GM21390 (cell line): ENCODE results near the gene METAP1.
A peak's percentile ranks its signal among the peaks of the same experiment; 100 is the strongest.
"Not testable (repeated sequence)": the region's sequence is repeated elsewhere in the genome, so short reads cannot be mapped to it uniquely, and the experiment has no call there.

Experiments used
- ATAC-seq: cut with Tn5 transposase; IDR thresholded peaks from one replicate; pipeline ENCODE4 v1.9.1; 2021; ENCODE audit not compliant: unreplicated experiment

METAP1 gene

DNA sequence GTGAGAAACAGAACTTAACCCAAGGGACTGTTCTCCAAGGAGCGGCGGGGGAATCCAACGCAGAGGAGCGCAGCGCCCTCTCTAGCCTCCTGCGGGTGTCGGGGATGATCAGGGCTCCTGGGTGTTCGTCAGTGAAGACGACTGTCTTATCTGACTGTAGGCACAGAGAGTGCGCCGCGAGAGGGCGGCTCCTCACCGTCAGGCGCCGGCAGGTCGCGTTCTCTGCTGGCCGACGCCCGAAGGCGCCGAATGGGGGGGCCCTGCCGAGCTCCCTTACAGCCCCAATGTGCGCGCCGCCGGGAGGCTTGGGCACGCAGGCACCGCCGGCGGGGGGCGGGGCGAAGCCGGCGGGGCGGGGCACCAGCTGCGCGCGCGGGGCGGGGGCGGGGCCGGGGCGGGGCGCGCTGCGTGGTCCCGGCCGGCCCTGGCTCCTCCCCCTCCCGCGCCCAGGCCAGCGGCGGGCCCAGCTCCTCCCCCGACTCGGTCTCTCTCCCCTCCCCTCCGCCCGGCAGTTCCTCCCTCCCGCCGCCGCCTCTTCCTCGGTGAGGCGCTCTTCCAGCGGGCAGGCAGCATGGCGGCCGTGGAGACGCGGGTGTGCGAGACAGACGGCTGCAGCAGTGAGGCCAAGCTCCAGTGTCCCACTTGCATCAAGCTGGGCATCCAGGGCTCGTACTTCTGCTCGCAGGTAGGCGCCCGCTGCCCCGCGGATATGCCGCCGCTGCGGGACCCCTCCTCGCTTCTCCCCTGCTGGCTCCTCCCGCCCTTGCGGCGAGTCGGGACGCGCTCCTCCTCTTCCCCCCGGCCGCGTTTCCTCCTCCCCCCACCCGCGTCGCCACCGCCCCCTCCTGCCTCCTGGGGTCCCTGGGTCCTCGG lies at the start of gene METAP1:
Gene METAP1, plus strand, starts transcription at position 539 of the 873 bp plus-strand sequence. Its CDS starts 33 bp downstream, at position 572.
- peak; percentile 92 for ATAC-seq

DNA sequence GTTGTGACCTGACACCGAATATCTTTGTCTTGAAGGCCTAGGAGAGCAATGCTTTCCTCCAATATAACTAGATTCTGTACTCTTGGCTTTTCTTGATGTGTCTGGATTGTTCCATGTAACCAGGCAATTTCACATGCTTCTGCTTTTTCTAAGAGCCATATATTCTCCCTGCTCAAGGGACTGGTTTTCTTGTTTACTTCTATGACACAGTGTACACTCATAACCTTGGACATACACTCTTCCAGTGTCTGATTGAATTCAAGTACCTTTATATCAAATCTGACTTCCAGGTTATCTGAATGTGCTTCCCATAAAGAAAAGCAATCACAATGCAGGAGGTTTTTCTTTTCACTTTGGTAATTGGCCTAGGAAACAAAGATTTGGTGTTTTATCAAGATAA lies 49.2 kb upstream of the METAP1 start:
- no peak for ATAC-seq

DNA sequence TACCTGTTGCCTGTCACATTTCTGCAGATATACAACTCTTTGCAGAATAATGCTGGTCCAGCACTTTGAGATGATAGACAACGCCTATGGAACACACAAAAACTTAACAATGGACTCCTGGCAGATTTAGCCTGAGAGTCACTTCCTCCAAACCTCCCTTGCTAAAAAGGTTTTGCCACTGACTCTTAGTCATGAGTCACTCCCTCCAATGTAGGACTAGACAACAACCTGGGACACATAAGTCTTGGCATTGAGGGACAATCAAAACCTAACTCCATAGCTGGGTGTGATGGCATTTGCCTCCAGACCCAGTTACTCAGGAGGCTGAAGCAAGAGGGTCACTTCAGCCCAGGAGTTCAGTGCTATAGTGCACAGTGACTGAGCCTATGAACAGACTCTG lies 44.6 kb upstream of the METAP1 start:
- ATAC-seq = no peak

DNA sequence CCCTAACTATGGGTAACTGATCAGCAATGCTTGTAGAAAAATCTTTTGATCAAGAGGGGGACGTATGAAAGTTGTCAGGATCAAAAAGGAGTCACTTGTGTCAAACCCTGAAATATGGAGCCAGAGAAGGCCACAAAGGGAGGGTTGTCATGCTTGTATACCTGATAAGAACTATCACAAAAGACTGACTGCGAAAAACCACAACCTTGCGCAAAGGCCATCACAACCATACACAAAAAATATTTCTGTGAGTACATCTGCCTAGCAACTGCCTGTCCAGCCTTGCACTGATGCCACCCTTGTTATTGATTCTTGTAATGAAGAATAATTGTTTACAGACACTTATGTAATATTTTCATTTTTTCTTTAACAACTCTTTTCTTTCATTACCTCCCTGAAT lies 43.8 kb upstream of the METAP1 start:
- ATAC-seq = no peak

DNA sequence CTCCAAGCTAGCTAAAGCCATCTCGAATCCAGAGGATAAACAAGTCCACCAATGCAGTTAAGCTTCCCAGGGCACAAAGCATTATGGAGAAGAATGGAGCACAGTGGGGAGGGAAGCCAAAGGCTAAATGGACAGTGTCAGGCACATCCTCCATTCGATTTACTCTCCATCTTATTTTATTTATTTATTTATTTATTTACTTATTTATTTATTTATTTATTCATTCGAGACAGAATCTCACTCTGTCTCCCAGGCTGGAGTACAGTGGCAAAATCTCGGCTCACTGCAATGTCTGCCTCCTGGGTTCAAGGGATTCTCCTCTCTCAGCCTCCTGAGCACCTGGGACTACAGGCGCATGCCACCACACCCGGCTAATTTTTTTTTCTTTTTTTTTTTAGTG lies 40.3 kb upstream of the METAP1 start:
- ATAC-seq = no peak

DNA sequence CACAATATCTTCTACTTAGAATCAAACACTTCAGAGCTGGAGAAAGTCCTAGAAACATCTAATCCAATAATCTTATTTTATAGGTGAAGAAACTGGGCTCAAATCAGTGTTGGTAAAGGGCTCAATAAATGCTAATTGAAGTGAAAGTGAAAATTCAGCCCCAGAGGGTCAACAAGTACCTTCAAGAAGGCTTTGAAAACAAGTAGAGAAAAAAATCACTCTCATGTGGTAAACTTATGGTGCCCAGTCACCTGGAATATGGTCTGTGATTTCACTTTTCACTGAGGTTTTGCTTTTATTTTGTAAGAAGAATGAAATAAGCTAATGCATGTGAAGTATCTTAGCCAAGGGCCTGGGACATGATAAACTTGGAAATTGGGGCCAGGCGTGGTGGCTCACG lies 37.5 kb upstream of the METAP1 start:
- peak; percentile 49 for ATAC-seq

DNA sequence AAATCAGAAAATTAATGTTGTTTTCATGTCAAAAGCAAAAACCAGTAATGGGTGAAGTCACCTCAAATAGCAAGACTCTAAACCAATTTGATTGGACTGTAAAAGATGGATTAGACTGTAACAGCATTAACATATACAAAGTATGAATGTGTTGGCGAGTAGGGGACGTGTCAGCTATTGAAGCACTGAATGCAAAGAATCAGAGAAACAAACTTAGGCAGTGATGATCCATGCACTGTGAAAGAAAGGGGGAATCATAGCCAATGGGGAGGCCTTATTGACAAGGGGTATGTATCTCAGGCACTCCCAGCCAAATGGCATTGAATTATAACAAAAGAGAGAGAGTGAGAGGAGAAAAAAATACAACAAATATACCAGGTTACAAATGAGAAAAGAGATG lies 36.1 kb upstream of the METAP1 start:
- ATAC-seq = no peak

DNA sequence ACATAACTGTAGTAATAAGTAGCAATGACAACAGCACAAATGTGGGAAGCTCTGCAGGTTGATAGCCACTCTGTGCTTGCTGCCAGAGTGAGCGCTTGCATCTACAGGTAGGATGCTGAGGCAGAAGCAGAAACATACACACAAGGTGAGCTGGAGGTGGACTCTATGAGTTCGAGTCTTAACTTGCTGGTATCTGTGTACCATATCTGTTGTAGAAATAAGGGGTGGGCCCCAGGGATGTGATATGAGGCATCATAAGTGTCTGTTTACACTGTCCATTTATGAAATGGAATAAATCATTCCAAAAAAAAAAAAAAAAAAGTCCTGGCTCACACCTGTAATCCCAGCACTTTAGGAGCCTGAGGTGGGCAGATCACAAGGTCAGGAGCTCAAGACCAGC lies 33.8 kb upstream of the METAP1 start:
- no peak for ATAC-seq

DNA sequence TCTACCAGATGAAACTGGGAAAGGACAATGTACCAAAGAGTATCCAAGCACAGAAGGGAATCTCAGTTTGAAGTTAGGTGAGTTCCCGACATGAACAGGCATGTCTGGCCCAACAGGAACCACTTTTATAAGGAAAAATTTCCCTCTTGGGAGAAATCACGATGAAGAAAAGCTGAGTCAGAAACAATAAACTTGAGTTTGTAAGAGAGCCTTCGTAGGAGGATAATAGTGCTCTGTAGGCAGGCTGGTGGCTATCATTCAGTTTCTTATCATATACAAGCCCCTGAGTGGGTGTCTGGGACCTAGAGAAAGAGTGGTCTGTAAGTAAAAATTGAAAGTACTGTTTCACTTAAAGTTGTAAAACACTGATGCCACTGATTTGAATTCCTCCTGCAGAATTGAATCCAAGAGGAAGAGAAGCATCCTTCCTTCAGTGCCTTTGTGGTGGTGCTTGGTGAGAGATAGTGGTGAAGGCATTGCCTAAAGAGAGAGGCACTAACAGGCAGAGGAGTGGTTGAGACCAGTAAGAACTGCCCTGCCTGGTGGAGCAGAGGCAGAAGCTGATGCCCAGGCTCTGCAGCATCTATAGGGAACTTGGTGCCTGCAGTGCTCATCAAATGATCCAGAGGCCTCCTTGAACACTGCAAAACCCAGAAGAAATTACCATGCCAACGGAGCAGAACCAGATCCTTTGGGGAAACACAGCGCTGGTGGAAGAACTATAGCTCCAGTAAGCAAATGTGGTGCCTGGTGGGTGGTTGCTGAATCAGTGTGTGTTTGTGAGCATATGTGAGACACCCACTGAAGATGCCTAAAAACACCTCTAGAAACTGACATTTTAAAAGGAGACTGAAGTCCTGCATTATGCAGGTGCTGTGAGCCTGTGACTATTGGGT lies 31.7 kb upstream of the METAP1 start:
- ATAC-seq = no peak

DNA sequence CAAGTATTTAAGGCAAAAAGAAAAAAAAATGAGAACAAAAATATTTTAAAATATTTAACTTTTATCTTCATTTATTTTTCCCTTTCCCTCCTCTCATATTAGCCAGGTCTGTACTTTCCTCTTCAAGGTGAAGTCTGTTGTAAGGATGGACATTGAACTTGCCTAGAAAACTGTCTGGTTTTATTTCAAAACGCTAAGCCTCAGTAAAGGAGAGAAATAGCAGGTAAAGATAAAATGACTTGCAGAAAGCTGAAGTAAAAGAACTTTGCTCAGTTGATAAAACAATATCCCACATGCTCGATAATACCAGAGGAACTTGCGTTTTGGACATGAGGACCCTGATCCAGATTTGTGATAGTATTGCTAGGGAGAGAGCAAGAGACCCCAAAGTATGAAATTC lies 28.6 kb upstream of the METAP1 start:
- ATAC-seq = no peak

DNA sequence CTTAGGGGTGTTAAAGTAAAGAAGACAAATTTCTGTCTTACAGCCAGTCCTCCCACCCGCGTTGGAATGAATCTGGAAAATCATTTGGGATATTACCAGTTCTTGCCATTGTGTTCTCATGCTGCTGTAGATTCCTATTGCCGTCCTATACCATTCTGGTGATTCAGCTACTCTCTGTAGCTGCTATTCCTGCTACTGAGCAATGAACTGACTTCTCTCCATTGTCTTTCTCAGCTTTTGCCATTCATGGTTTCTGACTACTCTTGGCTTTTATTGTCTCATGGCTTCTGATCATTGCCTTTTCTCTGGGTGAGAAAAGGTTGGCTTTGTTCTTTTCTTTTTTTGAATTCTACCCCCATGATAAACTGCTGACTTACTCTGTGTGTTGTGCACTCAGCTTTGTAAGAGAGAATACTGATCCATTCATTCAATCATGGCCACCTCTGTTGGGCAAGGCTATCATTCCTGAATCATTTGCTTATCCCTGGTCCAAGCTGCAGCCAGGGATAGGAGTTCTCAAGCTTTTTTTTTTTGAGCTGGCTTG lies 27.7 kb upstream of the METAP1 start:
- no peak for ATAC-seq

DNA sequence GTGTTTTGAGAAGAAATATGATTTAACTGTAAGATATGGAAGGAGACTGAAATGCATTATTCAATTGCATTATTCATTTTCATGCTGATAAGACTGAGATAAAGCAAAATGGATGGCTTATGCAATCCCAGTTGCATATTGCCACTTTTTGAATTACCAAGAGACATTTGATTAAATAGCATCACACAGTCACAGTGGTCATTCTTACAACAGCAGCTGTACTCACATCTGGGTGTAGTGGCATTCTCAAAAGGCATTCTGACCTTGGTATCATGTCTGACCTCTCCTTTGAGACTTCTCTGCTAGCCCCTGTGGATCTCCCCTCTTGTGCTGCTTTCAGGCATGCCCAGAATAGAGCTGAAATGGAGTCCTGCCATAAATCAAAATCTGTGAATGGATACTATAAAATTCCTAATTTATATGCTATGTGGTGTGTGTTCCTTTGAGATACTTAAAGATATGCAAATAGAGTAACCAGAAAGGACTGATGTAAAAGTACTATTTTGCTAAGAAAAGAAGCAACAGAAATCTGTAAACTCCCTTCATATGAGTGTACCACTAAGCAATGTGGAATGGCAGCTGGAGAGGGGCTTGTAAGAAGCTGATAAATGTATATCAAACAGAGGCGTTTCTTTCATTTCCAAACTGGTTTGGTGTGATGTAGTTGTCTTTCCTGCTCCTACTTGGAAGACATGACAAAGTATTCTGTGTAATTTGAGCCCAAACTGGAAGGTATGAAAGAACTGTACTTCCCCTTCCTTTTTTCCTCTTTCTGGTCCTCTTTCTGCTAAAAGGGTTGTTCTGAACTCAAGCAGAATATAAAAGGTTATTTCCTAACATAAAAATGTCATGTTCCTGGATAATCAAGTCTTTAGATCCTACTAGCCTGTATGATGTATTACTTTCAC lies 25.4 kb upstream of the METAP1 start:
- no peak for ATAC-seq

DNA sequence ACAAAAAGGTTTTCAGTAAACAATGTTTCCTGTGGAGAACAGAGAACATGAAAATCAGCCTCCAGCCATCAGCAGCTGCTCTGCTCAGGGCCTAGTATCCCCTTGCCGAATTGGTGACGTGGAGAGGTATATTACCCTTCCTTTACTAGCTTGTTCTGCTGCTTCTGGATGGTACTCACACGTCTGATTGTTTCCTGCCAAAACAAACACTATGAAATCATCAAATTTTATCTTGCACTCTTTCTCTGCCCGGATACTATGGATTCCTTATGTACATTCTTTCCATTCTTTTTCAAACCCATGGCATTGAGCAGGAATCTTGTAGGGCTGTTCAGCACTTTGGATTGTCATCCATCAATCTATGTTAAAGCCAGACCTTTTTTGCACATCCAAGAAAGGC lies 18.8 kb upstream of the METAP1 start:
- no peak for ATAC-seq

DNA sequence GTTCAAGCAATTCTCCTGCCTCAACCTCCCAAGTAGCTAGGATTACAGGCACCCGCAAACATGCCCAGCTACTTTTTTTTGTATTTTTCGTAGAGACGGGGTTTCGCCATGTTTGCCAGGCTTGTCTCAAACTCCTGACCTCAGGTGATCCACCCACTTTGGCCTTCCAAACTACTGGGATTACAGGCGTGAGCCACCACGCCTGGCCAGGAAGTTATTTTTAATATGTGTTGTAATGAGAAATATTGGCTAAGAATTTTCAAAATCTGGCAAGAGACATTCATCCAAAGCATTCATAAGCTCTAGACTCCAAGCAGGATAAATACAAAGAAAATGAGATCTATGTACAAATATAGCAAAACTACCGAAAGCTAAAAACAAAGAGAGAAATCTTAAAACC lies 18.0 kb upstream of the METAP1 start:
- no peak for ATAC-seq

DNA sequence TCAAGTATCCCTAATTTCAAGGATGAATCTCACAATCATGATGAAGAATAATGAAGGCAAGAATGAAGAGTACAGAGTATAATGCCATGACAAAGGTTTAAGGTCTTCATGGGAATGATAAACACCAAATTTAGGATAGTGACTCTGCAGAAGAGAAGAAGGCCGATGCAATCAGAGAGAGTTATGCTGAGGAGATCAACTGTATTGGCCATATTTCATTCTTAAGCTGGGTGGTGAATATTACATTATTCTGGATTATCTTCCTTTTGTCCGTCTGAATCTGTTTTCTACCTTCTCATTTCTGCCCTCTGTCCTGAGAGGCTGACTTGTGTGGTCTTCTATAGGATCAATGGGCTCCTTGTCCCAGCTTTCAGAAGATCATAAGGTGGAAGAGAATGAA lies 7.8 kb upstream of the METAP1 start:
- ATAC-seq = no peak

DNA sequence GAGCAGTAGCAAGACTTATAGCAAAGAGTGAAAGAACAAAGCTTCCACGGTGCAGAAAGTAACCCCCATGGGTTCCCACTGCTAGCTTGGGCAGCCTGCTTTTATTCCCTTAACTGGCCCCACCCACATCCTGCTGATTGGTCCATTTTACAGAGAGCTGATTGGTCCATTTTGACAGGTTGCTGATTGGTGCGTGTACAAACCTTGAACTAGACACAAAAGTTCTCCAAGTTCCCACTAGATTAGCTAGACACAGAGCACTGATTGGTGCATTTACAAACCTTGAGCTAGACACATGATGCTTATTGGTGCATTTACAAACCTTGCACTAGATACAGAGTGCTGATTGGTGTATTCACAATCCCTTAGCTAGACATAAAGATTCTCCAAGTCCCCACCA lies 2.7 kb upstream of the METAP1 start:
- not testable (repeated sequence) for ATAC-seq

DNA sequence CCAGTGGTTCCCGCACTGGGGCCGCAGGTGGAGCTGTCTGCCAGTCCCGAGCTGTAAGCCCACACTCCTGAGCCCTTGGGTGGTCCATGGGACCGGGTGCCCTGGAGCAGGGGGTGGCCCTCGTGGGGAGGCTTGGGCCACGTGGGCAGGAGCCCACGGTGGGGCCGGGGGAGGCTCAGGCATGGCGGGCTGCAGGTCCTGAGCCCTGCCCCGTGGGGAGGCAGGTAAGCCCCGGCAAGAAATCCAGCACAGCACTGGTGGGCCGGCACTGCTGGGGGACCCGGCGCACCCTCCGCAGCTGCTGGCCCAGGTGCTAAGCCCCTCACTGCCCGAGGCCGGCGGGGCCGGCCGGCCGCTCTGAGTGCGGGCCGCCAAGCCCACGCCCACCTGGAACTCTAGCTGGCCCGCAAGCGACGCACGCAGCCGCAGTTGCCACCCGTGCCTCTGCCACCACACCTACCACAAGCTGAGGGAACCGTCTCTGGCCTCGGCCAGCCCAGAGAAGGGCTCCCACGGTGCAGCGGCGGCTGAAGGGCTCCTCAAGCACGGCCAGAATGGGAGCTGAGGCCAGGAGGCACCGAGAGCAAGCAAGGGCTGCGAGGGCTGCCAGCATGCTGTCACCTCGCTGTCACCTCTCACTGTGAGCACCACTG lies 2.0 kb upstream of the METAP1 start:
- ATAC-seq = no peak

DNA sequence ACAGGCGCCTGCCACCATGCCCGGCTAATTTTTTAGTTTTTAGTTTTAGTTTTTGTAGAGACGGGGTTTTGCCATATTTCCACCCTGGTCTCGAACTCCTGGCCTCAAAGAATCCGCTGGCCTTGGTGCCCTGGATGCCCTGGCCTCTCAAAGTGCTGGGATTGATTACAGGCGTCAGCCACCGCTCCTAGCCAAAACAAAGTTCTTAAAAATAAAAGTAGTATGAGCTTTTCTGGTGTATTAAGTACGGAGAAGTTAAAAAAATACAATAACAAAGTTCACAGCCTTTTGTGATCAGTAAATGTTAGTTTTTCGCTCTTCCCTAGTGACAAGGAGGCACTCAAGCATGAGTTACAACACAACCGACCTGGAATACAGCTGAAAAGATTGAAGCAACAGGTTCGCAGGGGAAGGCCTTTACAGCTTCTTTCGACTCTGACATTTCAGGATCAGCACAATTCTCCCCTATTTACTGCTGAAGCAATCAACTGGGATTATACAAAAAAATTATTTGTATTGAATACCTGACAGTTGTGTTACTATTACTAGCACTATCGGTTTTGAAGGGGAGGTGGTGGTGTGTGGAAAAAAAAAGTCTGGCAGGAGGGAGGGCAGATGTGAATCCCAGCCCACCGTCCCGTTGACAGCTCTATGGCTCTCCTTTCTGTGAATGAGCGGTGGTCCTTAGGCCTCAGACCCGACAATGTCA lies 893 bp upstream of the METAP1 start:
- ATAC-seq = no peak

DNA sequence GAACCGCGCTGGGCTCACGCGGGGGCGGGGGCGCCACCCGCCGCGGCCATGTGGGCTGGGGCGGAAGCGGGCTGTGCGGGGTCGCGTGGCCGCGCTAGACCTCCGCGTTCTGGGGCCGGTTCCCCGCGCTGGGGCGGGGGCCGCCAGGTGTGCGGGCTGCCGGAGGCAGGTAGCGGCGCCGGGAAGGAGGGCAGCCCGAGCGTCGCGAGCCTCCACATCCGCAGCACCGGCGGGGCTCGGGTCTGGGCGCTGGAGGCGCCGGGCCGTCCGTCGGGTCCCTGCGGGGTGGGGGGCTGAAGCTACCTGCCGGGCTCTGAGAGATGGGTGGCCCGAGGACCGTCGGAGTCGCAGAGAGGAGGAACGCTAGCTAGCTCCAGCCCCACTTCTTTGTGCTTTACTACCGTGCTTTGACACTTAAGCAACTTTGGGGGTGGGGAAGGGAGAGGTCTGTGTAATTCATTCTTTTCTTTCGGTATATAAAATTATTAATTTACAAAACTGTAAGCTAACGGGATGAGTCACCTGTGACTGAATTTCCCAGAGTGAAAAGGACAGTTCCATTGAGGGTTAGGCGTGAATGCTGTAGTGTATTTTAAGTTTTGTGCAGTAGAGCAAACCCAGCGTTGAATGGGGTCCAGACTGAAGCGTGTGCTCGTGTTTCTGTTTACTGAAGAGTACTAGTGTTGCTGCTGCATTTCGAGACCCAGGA lies 689 bp downstream of the METAP1 start:
- peak; percentile 19 for ATAC-seq
